ENCODE data around the gene HCFC1. TPM values are rescaled to one million over a fixed set of nuclear protein-coding genes. Genes with fewer than 3 reads are reported as not detected.

Gene HCFC1
- total and polyA plus RNA-seq, 9 donors = 13.3 to 62.5 (median 43.2) TPM

- no peaks in the 10 kb centered on the region for H3K36me3 ChIP-seq
- intact Hi-C loops (cut with DNase I) = no loop called here
- H3K9me3 ChIP-seq = no peaks in the 10 kb centered on the region
- DNase-seq = no peak
- TF ChIP-seq EP300 (IDR thresholded peaks at IDR 0.05) (no peak), POLR2A (IDR thresholded peaks at IDR 0.05) (no peak)
- TF ChIP-seq, protein P1, sequence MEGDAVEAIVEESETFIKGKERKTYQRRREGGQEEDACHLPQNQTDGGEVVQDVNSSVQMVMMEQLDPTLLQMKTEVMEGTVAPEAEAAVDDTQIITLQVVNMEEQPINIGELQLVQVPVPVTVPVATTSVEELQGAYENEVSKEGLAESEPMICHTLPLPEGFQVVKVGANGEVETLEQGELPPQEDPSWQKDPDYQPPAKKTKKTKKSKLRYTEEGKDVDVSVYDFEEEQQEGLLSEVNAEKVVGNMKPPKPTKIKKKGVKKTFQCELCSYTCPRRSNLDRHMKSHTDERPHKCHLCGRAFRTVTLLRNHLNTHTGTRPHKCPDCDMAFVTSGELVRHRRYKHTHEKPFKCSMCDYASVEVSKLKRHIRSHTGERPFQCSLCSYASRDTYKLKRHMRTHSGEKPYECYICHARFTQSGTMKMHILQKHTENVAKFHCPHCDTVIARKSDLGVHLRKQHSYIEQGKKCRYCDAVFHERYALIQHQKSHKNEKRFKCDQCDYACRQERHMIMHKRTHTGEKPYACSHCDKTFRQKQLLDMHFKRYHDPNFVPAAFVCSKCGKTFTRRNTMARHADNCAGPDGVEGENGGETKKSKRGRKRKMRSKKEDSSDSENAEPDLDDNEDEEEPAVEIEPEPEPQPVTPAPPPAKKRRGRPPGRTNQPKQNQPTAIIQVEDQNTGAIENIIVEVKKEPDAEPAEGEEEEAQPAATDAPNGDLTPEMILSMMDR (IDR thresholded peaks at IDR 0.05) = no peak
- 91 to 92% (median 92%) methylated on average over 22 of the region's 22 CpGs for WGBS, 3 donors
- H3K27me3 ChIP-seq = no peaks in the 10 kb centered on the region
- H3K4me3 ChIP-seq = no peak overlapping the region
- H3K27ac ChIP-seq = no peak overlapping the region
- H3K4me1 ChIP-seq (ENCODE audit: insufficient read depth) = peaks cover under 1% of the 10 kb centered on the region
These were observed 10.8 kb downstream of the HCFC1 start for GRCh38 chrX:153960786-153961185.

GRCh38 chrX:153960077-153960476, 11.5 kb downstream of the HCFC1 start:
- Histone ChIP-seq H3K4me1 (ENCODE audit: insufficient read depth) (no peaks in the 10 kb centered on the region), H3K27ac (no peak overlapping the region), H3K4me3 (no peak overlapping the region), H3K27me3 (no peaks in the 10 kb centered on the region), H3K9me3 (no peaks in the 10 kb centered on the region), H3K36me3 (no peaks in the 10 kb centered on the region)
- intact Hi-C loops (cut with DNase I) = no loop called here
- no peak for DNase-seq
- TF ChIP-seq, protein P1 (IDR thresholded peaks at IDR 0.05) = no peak
- TF ChIP-seq POLR2A (IDR thresholded peaks at IDR 0.05) = no peak
- no peak for TF ChIP-seq EP300 (IDR thresholded peaks at IDR 0.05)
- 90 to 94% (median 93%) methylated on average over 16 of the region's 16 CpGs for WGBS, 3 donors

DNA sequence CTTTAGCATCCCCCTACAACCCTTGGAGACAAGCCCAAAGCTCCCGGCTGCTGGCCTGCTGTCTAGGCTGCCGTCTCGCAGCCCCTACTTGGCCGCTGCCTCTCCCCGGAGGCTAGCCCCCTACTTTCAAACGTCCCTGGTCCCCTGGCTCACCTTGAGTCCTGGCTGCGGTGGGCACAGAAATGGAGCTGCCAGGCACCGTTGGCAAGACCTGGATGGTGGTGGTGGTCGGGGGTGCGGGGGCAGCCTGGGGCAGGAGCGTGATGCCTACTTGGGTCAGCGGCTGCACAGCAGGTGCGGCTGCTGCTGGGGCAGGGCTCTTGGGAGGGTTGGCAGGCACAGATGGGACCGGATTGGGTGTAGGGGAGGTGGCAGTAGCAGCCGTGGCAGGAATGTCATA, 12.0 kb downstream of the HCFC1 start:
- no peak for DNase-seq
- Histone ChIP-seq H3K4me3 (no peak overlapping the region), H3K27me3 (no peaks in the 10 kb centered on the region), H3K4me1 (ENCODE audit: insufficient read depth) (no peaks in the 10 kb centered on the region), H3K27ac (no peak overlapping the region), H3K36me3 (no peaks in the 10 kb centered on the region), H3K9me3 (no peaks in the 10 kb centered on the region)
- intact Hi-C loops (cut with DNase I) = loop anchor here in 2 of 4 donors (5.0 to 10.0 kb wide), 2 partner anchors 192 to 415 kb away; no protein-coding TSS in a partner anchor
- WGBS, 3 donors = 89 to 90% (median 90%) methylated on average over 15 of the region's 15 CpGs
- TF ChIP-seq EP300 (IDR thresholded peaks at IDR 0.05) (no peak), POLR2A (IDR thresholded peaks at IDR 0.05) (no peak)
- TF ChIP-seq, protein P1 (IDR thresholded peaks at IDR 0.05) = no peak

- Histone ChIP-seq H3K9me3 (no peaks in the 10 kb centered on the region), H3K27ac (no peak overlapping the region), H3K4me1 (ENCODE audit: insufficient read depth) (no peaks in the 10 kb centered on the region), H3K4me3 (no peak overlapping the region), H3K27me3 (no peaks in the 10 kb centered on the region), H3K36me3 (no peaks in the 10 kb centered on the region)
- TF ChIP-seq POLR2A (IDR thresholded peaks at IDR 0.05) = no peak
- intact Hi-C loops (cut with DNase I) = loop anchor here in 2 of 4 donors (5.0 to 10.0 kb wide), 2 partner anchors 191 to 414 kb away; no protein-coding TSS in a partner anchor
- 91 to 93% (median 91%) methylated on average over 13 to 14 of the region's 14 CpGs for WGBS, 3 donors
- no peak for DNase-seq
These were observed 13.0 kb downstream of the HCFC1 start for GRCh38 chrX:153958605-153959004.

DNA sequence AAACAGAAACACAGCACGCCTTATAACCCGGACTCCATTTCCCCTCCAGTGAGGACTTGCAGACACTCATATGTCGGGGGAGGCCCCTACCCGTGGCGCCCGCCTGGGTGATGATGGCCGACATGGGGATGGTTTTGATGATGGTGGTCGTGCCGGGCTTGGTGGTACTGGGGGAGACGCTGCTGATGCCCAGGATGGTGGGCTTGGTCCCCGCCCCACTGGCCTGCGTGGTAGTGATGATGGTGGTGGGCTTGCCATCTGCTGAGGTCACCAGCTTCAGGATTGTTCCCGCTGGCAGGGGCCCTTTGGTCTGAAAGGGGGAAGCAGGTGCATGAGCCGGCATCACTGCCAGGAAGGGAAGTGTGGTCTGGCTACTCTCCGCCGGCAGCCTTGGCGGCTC, 14.4 kb downstream of the HCFC1 start:
- WGBS, 3 donors = 88 to 93% (median 89%) methylated on average over 17 of the region's 17 CpGs
- Histone ChIP-seq H3K36me3 (no peaks in the 10 kb centered on the region), H3K9me3 (no peaks in the 10 kb centered on the region), H3K4me1 (ENCODE audit: insufficient read depth) (no peaks in the 10 kb centered on the region), H3K27me3 (no peaks in the 10 kb centered on the region), H3K4me3 (no peak overlapping the region), H3K27ac (no peak overlapping the region)
- TF ChIP-seq POLR2A (IDR thresholded peaks at IDR 0.05) (no peak), EP300 (IDR thresholded peaks at IDR 0.05) (no peak)
- TF ChIP-seq, protein P1 (IDR thresholded peaks at IDR 0.05) = no peak
- intact Hi-C loops (cut with DNase I) = loop anchor here in 2 of 4 donors (5.0 to 10.0 kb wide), 2 partner anchors 190 to 412 kb away; no protein-coding TSS in a partner anchor
- DNase-seq = no peak

All from ovary (tissue), 9 donors.